Sigmoid colon (tissue), 4 donors: ENCODE measurements around the gene BNIP5.
"Not testable (repeated sequence)": the region's sequence is repeated elsewhere in the genome, so short reads cannot be mapped to it uniquely, and the experiment has no call there.

ENCODE experiments used
- POLR2A ChIP-seq, 2 donors: fragments of 450-650 bp; IDR thresholded peaks; one replicate each; pipeline ENCODE4 v1.6.1; 2016; ENCODE audit warnings: antibody characterized with exemption in 2 of 2, mild to moderate bottlenecking in 2 of 2, moderate library complexity in 2 of 2
- POLR2AphosphoS5 ChIP-seq, 4 donors: sonication (generic); formaldehyde crosslinking; IDR thresholded peaks; one replicate each; pipeline ENCODE4 v1.6.1; 2017; ENCODE audit warnings: antibody characterized with exemption in 4 of 4
- TF ChIP-seq, protein P1 (sequence below), 4 experiments: fragments of 450-650 bp in 3 of 4; fragments of 200-600 bp in 1 of 4; IDR thresholded peaks; one replicate each; pipeline ENCODE4 v1.5.1; 2016 to 2019; ENCODE audit warnings: antibody characterized with exemption in 4 of 4, mild to moderate bottlenecking in 3 of 4, moderate library complexity in 2 of 4

DNA sequence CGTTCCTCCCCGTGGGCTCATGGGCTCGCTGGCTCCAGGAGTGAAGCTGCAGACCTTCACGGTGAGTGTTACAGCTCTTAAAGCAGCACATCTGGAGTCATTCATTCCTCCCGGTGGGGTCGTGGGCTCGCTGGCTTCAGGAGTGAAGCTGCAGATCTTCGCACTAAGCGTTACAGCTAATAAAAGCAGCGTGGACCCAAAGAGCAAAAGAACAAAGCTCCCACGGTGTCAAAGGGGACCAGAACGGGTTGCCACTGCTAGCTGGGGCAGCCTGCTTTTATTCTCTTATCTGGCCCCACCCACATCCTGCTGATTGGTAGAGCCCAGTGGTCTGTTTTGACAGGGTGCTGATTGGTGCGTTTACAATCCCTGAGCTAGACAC, 26.7 kb upstream of the BNIP5 start:
- not testable (repeated sequence) for TF ChIP-seq POLR2A, POLR2AphosphoS5 (IDR thresholded peaks at IDR 0.05)
- TF ChIP-seq, protein P1, sequence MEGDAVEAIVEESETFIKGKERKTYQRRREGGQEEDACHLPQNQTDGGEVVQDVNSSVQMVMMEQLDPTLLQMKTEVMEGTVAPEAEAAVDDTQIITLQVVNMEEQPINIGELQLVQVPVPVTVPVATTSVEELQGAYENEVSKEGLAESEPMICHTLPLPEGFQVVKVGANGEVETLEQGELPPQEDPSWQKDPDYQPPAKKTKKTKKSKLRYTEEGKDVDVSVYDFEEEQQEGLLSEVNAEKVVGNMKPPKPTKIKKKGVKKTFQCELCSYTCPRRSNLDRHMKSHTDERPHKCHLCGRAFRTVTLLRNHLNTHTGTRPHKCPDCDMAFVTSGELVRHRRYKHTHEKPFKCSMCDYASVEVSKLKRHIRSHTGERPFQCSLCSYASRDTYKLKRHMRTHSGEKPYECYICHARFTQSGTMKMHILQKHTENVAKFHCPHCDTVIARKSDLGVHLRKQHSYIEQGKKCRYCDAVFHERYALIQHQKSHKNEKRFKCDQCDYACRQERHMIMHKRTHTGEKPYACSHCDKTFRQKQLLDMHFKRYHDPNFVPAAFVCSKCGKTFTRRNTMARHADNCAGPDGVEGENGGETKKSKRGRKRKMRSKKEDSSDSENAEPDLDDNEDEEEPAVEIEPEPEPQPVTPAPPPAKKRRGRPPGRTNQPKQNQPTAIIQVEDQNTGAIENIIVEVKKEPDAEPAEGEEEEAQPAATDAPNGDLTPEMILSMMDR (IDR thresholded peaks at IDR 0.05) = not testable (repeated sequence)
